DMS114 treated with DMSO at 0.1 percent for 48 hours (cell line): ENCODE measurements around the gene NAV2.
"Not testable (repeated sequence)": the region's sequence is repeated elsewhere in the genome, so short reads cannot be mapped to it uniquely, and the experiment has no call there.

ENCODE experiments used
- DNase-seq: peaks from one replicate; lab custom pipeline; 2025; ENCODE audit not compliant: unreplicated experiment; lab: John Stamatoyannopoulos, UW

NAV2 gene

DNA sequence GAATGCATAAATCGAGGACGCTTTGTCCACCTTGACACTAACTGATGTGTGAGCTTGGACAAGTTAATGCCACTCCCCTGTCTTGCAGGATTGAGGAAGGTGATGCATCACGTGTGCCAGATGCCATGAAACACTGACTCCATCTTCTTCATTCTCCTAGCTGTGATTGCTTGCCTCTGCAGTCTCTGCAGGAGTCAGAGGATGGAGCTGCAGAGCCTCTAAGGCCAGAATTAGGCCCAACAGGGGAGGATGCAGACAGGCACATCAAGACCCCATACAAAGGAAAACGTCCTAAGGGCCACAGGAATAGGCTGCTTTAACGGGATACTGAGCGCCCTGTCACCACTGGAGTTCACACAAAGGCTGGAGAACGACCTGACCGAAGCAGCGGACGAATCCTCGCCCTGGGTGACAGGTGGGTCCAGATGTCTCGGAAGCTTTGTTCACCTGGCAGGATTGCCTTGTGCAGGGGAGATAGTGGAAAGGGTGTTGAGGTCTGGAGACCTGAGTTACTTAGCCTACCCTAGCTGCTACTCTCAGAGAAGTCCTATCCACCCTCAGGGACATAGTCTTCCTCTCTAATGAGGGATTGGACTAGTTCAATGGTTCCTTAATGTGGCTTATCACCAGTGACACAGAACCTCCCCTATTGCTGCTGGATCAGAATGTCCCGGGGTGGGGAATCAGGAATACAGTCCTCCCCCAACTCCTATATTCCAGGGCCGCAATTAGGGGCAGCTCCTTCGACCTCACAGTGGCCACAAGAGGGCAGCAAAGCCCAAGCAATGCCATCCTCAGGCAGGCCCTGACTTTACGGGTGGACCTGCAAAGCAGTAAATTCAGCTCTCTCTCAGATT is 415.3 kb downstream of the NAV2 start:
- DNase-seq, result peak; percentile 2

DNA sequence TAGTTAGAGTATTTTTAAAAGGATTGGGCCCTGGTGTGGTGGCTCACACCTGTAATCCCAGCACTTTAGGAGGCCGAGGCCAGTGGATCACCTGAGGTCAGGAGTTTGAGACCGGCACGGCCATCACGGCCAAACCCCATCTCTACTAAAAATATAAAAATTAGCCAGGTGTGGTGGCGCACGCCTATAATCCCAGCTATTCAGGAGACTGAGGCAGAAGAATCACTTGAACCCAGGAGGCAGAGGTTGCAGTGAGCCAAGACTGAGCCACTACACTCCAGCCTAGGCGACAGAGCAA is 415.8 kb downstream of the NAV2 start:
- DNase-seq, result not testable (repeated sequence)

DNA sequence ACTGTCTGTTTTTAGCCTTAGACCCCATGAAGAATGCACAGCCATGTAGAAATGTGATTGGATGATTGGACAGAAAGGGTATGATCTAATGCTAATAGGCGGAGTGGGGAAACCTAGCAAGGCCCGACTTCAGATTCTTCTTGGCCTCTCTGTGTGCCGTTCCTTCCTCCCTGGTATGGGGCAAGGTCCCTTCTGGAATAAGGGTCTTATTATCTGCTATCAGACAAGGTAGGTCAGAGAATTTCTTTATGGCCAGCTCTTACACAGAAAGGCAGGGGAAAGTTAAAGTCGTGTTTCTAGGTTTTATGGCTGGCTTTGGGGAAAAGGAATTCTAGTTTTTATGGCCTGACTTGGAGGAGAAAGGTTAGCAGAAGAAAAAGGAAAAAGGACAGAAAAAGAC is 417.0 kb downstream of the NAV2 start:
- no peak for DNase-seq

DNA sequence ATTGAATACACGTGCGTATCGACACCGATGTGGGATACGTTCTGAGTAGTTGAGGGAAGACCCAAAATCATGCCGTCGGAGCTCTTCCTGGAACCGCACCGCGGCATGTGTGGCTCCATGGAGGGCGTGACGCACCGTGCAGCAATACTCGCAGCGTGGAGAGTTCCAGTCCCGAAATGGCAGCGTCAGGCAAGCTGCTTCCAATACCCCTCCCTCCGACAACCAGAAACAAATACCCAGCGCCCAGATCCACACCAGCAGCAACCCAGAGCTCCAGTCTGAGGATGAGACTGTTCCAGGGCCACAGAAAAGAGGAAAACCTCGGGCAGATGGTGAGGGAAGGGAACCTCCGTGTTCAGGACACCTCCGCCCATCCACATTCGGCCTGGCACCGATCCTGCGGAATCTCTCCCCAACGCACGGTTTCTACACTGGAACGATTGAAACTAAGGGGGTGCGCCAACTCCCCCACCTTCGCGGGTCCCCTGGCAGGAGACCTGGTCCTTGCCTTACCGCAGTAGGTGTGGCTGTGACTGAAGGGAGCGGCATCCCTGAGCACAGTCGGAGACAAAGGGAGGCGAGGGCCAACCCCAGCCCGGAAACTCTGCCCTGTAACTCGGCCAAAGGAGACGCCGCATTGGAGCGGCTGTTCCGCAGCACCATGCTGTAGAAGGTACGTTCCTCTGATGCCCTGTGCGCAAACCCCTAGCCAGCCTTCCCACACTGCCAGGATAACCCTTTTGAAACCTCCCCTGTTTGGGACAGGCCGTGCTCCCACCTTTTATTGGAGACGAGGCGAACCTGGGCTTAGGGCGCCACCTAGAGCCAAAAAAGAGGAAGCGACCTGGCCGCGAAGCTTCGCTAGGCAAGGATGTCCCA is 419.4 kb downstream of the NAV2 start:
- DNase-seq, result peak; percentile 13

DNA sequence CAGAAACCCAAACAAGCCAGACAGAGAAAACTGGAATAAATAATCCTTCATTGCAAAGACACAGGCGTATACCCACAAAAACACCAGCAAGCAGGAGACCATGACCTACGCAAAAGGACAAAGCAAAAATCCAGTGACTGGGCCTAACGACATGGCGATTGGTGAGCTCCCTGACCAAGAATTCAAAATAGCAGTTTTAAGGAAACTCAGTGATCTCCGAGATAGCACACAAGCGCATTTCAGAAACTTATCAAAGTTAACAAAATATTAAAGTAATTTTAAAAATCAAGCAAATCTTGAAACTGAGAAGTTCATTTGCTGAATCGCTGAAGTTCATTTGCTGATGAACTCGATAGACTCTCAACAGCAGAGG is 420.0 kb downstream of the NAV2 start:
- peak; percentile 8 for DNase-seq

DNA sequence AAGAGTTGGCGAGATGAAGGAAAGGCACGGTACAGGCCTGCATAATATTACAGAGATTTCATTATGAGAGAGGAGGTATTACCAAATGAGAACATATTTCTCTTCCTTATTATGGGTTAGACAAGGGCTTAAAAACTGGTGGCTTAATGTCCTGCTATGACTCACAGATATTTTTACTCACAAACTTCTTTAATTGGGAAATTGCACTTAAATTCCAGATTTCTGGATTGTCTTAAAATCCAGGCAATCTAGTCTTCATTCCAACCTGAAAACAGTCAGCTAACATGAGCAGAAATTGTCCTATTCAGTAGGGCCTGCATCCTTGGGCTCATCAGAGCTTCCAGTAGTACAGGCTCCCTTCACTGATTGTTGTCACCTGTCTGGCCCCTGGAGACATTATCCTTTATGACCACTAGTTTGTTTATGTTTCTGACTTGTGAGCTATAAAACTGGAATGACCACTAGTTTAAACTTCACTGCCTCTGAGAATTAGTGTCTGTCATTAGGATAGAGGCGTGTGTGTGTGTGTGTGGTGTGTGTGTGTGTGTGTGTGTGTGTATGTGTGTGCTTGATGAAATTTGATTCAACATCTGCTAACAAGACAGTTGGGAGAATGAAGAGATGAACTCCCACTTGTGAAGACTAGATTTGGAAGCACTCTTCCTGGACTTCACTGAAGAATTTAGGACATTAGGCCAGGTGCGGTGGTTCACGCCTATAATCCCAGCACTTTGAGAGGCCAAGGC is 422.5 kb downstream of the NAV2 start:
- no peak for DNase-seq

DNA sequence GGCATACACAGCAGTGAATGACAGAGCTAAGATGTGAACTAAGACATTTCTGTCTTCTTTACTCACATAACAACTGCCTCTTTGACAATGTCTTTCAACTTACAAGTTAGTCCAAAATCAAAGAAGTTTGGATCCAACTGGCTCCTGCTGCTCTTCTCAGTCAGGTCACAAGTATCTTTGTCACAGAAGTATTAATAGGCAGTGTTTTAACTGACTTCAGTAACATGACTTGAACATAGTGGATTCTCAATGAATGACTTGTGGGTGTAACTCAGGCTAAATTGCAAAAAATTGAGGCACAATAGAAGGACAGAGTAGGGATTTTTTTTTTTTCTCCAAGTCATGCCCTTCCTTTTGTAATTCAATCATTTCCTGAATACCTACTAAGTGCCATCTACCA is 425.0 kb downstream of the NAV2 start:
- DNase-seq, result no peak

DNA sequence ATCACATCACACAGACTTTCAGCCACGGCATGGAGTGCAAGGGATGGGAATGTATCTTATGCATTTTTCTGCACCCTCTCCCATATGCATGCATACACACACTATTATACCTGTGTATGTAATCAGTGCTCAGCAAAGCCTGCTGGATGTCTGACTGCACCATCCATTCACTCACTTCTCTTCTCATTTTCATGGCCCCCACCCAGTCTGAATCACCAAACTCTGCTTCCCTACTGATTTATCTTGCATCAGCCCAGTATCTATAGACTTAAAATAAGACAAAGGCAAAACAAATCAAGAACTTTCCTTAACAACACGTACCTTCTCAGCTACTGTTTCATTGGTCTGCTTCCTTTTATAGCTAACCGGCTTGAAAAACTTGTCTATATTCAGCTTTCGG is 426.1 kb downstream of the NAV2 start:
- no peak for DNase-seq

DNA sequence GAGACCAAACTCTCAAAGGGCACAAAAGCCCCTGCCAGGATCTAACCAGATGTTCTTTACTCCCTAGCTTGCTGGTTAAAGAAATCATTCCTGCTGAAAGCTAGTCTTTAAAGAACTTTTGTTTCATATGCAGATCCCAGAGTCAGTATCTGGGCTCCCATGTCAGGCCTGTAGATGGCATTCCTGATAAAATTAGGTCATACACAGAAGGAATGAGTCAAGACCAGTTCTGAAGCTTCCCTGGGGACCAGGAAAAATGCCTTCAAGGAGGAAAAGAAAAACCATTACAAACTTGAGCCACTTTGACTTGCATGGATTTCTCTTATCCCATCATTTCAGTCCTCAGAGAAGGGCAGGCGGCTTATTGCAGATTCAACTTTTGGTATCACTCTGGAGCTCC is 441.7 kb downstream of the NAV2 start:
- no peak for DNase-seq

DNA sequence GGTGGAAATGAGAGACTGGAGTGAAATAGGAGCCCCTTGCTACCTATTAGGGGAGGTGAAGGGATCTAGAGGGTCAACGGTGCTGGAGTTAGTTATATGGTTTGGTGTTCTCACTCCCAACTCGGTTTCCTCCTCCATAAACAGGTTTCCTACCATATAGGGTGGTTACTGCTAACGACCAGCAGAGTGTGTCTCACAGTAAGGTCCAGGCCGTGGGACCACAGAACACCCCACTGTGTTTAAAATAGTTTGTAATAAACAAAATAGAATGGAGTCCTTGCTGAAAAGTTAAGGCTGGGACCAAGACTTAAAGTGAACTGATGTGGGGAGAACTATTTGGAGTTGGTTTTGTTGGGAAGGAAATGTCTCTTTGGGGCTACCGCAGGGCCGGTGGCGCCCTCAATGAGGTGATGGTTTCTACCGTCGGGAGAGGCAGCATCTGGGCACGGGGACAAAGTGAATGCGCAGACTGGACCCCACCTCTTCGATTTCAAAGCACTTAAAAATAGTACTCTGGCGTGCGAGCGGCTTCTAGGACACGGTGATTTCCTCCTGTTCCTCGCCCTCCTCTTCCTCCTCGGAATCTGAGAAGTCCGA is 443.1 kb downstream of the NAV2 start:
- DNase-seq, result no peak

DNA sequence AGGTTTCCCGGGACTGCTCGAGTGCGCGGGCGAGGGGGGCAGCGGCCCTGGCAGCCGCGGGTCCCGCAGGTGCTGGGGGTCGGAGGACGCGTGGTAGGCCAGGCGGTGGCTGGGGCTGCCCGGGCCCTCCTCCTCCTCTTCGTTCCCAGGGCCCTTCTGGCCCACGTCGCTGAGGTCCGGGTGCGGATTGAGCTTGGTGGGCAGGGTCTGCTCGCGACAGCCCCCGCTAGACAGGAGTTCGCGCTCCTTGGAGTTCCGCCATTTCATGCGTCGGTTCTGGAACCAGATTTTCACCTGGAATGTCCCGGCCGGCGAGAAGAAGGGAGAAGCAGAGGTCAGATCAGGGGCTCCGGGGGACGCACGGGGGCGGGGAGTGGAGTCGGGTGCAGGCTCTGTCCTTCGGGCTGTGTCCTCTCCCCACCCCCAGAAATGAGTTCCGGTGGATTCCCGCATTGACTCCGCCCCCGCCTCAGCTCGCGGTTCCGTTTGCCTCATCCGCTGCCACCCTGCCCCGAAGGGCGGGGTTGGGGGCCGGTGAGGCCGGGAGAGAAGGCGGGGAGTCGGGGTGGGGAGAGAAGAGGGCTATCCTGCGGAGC is 443.7 kb downstream of the NAV2 start:
- DNase-seq, result no peak

DNA sequence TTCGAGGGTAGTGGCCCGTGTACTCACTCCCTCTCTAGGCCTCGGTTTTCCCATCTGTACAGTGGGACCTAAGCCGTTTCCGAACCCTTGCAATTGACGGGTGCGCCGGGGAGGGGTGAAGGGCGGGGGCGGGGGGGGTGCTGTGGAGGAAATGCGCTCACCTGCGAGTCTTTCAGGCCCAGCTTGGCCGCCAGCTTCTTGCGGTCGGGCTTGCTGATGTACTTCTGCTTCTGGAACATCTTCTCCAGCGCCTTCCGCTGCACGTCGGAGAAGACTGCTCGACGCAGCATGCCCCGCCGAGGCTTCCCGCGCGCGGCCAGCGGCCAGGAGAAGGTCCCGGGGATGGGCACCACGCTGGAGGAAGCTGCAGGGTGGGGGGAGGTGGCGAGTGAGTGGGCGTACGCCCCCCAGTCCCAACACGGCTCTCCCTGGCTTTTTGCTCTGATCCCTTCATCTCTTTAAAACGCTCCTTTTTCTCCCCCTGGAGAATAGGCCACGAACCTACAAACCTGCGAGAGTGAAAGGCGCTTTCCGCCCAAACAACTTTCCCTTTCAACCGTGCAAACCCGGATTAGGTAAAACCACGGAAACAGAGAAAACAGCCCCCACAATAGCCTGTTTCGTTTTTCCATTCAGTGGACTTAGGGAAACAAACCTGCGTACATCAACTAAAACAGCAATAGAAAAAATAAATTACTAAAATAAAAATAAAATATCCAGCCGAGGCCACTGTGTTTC is 444.4 kb downstream of the NAV2 start:
- no peak for DNase-seq

DNA sequence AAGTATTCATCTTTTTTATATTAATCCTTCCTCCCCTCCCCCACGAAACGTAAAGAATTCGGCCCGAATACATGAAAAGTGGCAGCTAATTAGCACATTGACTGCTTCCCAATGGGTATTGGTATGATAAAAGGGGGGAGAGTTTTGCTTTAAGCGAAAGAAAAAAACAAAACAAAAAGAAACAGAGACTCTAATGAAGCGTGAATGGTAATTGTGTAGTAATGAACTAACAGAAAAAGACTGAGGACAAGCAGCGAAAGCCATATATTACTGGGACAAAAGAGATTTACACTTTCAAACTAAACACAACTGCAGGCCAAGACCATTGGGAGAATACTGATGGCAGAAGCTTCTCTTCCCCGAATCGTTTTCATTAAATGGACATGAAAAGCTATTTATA is 445.1 kb downstream of the NAV2 start:
- no peak for DNase-seq

DNA sequence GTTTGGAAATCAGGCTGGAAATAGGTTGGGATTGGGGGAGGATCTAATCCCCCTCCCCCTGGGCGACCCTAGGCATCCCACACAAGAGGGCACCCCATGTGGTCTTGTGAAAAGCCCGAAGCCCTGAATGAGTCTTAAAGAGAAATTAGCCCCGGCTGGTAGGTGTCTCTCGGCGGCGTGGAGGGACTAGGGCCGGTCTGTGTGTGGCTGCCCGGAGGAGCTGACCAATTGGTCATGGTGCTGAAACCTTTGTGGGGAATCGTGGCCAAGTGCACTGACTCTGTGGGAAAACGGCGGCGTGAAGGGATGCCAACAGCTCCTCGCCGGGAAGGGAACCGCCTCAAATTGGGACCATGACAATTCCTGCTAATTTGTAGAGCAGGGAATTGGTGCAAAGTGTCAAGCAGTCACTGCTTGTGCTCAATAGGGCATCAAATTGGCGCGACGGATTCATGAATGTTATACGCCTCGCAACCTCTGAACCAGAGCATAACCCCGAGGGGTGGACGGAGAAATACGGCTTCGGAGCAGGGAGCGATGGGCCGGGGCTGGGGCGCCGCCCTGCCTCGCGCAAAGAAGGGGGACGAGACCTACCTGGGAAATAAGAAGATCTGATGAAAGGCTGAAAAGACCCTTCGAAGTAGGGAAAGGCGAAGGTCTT is 446.1 kb downstream of the NAV2 start:
- no peak for DNase-seq

DNA sequence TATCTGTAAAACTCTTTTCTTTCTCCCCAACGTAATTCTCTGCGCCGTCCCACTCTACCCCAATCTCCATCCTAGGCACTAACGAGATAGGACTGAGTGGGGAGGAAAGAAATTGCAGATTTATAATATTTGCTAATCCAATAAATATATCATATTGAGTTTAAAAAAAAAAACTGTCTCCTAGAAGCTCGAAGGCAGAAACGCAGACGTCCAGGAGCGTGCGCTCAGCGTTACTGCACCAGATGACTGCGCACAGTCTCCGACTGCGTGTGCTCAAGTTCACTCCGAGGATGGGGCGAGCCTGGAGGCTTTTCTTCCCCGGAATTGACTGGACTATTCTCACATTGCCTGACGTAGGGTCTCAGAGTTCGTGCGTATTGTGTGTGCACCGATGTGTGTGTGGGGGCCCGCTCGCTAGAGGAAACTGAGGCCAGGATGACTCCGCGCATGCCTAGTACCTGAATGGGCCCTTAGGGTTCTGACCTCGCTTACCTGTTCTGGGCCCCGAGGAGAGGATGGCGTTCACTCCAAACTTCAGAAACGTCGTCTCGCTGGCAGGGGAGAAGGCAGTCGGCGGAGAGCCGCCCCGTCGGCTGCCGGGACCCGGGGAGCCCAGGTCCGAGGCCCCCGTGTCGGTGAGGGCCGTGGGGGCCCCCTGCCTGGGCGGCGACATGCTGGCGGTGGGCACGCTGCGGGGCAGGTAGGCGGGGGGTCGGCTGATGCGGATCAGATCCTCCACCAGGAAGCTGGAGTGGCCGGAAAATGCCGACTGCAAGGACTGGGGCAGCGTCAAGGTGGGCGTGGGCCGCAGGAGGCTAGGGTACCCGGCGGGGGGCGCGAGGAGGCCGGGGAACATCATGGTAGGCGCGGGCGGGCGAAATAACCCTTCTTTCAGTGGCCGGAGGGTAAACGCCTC is 447.1 kb downstream of the NAV2 start:
- no peak for DNase-seq

DNA sequence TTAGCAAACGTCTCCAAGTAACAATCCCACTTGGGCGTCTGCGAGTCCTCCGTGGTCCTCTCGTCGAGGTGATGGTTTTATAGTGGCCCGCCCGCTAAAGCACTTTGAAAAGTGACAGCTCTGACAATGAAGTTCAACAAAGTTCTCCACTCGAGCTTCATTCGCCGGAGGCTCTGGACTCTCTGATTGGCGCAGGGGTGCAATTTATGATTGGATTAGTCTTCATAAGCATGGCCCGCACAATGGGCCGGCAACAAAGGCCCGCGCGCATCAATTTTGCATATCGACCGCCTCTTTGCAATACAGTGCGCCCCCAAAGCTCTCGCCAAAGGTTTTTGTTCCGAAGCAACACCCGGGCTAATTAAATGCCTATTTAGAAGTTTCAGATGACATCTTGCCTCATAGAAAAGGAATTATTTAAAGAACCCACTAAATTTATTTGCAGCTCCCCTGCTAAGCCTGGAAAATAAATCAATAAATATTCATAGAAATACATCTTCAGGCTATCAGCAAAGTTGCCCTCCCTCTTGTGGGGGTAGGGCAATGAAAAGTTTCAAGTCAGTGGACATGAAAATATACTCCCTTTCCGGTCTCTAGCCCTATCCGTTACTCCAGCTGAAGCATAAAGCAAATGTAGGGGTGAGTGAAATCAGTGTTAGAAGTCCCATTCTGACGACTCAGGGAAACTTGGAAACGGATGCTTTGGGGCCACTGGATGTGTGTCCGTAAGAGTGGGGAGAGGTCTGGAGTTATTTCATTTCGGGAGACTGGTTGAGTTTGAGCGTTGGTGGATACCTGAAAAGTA is 448.0 kb downstream of the NAV2 start, which contains the start of gene DBX1:
Gene DBX1, minus strand, starts transcription at position 51 of the 805 bp plus-strand sequence. CDS start 151 bp downstream, outside the sequence.
- no peak for DNase-seq

DNA sequence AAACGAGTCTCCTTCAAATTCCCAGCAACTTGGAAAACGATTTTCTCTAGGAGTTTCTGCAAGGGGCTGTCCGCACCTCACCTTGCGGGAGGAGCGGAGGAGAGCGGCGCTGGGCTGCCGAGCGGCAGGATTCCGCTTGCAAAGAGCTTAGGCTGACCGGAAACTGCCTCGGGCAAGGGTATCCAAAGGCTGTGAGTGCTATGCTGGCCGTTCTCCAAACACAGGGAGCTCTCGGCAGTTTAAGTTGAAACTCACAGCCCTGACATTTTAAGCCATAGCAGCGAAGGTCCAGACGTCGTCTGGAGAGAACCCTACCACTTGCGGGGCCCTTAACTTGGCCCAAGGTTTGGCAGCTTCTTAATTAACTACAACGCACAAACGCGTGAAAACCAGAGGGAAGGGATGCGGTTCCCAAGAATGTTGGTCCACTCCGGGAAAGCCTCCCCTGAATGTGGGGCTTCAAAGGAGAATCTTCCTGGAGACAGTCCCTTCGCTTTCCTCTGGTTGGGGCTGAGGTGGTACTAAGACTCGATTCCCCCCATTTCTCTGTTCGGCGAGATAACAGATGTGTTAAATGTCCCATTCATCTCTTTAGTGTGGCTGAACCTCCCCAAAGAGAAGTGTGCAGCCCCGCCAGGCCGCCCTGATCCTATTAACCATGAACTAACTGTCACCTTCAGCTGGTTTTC is 448.7 kb downstream of the NAV2 start:
- DNase-seq, result no peak
